GM18507 (cell line): Measurements from ENCODE around the gene SGMS1.

Experiments used
- DNase-seq: peaks from one replicate; pipeline ENCODE4 v3.0.0; 2011; ENCODE audit warnings: low read depth; ENCODE audit not compliant: insufficient read length; ENCODE audit errors: extremely low spot score
- FAIRE-seq: peaks from 2 replicates; lab custom pipeline; 2011; peaks lifted over from hg19 to GRCh38; lab: Jason Lieb, UNC

SGMS1 gene

DNA sequence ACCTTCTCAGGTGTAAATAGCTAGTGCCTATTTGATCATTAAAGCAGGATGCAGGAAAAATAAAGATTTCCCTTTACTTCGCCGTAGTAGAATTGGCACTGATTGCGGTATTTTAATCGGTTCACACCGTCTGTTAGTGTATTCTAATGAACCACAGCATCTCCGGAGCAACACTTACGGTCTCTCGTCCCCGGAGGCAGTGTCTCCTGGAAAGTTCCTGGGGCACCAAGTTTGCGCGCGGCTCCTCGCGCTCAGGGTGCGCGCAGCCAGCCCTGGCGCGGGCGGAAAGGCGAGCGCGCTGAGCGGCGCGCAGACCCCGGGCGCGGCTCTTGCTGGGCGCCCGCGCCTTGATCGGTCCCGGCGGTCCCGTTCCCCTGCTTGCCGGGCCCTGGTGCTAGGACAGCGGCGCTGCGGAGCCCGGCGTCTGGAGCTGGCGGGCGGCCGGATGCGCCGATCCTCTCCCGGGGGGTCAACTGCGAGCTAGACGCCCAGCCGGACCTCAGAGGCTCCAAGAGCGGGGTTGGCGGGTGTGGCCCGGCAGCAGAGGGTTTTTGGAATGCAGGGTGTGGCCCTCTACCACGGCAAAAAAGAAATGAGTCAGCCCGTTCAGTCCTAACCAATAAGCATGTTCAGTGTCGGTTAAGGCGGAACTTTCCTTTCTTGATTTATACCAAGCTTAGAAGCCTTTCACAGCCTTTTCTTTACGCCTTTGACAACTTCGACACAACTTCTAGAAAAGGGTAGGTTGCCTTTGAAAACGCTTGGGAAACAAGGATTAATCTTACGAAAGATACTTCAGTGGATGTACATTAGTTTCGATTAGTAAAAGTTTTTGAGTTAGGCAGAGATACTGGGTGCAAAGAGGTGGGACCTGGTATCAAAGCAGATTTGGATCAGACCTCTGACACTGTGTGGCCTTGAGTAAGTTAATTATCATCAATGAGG lies 205.6 kb downstream of the SGMS1 start:
- DNase-seq, result no peak
- peak; percentile 93 for FAIRE-seq

DNA sequence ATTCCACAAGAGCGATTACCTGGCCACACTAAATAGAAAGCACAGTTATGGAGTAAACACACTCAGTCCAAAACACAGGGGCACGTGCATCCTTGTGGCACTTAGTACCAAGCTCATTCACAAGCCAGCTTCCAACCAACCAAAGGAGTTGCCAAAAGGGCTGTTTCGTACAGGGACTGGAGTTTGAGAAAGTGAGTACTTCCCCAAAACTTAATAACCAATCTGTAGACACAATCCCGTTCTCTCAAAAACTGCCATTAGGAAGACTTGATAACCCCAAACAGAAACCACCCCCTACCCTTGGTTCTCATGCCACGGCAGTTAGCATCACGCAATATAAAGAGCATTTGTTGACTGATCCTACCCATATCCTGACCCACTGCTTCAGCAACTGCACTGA lies 206.3 kb downstream of the SGMS1 start:
- DNase-seq, result no peak
- FAIRE-seq, result no peak

DNA sequence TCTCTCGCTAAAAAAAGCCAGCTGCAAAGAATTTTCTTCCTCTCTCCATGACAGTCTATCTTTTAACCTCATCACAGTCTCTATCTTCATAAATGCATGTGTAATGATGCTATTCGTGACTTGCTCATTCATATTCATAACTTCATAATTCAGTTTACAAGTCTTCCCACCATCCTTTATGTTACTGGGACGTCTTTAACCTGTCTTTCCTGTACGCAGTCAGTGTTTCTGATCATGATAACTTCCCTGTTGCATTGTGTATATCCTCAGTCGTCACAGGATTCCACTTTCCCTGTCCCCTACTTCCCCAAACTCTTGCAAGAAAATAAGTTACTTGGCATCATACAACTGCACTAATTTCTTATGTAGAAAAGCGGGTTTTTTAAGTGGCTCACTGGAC lies 206.9 kb downstream of the SGMS1 start:
- FAIRE-seq (no peak), DNase-seq (no peak)

DNA sequence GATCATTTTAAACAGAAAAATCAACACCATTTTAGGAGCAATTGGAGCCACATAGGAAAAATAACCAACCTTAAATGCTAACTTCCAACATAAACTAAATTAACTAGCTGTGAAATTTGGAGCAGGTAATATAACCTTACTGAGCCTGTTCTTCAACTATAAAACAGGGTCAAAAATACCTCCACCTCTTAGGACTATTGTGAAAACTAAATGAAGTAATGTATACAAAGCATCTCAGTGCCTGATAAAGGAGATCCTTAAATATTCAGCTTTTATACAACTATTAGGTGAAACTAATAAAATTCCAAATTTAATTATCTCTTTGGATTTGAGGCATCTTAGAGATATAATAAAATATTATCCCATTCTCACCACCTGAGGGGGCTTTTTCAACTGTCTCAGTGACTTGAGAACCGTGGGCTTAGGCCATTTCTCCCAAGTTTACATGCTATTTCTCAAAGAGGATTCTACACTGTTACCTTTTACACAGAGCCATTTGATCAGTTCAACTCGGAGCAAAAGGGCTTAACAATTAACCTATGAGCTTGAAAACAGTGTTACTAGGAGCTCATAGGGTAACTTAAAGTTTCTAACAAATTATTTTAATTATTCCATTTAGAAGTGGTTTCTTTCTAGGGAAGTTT lies 207.5 kb downstream of the SGMS1 start:
- FAIRE-seq (peak; percentile 38), DNase-seq (no peak)

DNA sequence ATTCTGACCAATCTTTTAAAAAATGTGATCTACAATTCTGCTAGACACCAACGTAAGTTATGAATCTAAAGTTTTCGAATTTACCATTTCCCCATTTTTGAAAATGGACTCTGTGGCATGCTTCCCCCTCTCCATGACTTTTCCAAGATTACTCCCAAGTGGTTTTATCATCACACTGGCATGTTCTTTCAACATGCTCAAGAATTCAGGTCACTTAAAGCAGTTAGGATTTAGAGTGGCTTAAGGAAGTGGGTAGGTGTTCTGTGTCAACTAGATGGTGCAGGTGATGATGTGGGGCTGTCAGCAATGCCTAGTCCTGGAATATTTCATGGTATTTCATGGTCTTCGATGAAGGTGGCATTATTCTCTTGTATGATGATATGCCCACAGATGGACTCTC lies 208.5 kb downstream of the SGMS1 start:
- DNase-seq, result no peak
- no peak for FAIRE-seq

DNA sequence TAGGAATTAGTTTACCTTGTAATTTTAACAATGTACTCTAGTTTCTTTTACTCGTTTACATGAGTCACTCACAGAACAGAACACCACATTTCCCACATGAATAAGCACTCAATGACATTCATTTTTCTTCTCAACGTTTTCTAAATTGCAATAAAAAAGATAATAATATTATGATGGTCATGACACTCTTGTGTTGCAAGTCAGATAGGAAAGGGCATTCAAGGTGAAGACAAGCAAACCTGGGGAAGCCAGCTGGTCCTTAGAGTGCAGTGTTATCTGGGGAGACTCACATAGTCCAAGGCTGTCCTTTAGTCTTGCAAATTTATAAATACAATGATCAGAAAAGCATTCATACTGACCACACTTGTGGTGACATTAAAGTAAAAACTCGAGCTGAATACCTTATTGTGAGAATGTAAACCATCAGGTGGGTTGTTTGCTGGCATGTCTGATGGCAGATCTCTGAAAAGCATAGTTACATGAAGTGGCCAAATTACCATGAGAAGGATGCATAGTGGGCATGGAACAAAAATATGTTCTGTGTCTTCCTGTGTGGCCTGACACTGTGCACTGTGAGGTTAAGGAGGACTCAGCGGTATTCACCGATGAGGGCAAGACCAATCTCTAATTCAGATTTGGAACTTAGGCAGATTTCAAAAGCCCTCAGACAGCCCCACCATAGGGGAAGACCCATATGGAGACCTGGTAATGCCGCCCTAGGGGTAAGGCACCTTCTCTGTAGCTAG lies 213.5 kb downstream of the SGMS1 start:
- DNase-seq (no peak), FAIRE-seq (peak; percentile 68)

DNA sequence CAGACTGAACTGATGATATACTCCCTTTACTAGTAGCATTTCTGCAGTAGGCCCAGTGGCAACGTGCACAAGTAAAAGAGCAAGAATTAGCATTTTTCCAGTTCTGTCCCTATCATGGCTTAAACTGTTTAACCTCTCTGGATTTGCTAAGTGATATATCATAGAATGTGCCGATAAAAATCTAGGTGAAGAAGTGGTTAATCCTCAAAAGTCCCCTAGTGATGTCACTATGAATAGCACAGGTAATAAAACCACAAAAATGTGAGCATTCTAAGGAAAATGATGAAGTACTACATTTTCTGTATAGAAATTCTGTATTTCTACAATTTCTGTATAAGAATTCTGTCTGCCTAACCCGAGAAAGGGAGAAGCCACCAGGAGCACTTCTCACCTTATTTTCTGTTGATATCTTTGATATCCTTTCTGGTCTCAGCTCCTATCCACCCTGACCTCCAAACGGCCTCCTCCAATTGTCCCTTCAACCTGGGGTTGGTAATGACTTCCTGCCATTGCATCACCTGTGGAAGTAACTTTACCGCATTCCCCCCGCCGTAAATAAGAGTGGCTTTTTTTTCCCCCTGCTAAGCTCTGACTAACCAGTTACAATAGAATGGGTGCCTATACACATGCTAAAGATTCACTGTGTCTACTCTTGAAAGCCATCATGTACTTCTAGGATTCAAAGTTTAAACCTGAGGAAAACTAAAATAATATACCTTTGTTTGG lies 216.5 kb downstream of the SGMS1 start:
- DNase-seq (no peak), FAIRE-seq (peak; percentile 49)

DNA sequence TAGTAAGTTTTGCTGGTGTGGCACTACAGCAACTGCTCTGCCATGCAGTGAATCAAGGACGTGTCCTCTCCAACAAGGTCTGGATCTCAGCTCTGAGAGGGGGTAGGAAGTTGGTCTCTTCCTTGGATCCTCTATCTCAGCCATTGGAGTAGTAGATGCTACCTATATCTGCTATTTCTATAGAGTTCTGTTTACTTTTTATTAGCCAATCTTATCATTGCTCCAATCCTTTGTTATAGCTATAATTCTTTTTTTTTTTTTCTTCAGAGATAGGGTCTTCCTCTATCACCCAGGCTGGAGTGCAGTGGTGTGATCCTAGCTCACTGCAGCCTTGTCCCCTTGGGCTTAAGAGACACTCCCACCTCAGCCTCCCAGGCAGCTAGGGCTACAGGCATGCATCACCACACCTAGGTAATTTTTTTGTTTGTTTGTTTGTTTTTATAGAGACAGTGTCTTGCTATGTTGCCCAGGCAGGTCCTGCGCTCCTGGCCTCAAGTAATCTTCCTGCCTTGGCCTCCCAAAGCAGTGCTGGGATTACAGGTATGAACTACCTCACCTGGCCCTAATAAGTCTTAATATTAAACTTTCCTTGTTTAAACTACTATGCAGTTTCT lies 217.2 kb downstream of the SGMS1 start:
- DNase-seq, result no peak
- FAIRE-seq, result no peak

DNA sequence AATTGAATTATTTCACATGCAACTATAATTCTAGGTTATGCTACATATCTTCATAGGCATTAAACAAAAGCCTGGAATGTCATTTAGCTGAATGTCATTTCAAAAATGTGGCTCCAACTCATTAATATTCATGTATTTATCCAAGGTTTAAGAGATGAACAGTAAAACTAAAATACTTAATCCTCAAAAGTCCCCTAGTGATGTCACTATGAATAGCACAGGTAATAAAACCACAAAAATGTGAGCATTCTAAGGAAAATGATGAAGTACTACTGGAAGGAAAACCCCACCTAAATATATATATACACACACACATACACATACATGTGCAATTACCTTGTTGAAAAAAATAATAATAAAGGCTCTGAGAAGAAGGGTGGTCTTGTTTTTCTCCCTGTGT lies 218.0 kb downstream of the SGMS1 start:
- DNase-seq (no peak), FAIRE-seq (no peak)

DNA sequence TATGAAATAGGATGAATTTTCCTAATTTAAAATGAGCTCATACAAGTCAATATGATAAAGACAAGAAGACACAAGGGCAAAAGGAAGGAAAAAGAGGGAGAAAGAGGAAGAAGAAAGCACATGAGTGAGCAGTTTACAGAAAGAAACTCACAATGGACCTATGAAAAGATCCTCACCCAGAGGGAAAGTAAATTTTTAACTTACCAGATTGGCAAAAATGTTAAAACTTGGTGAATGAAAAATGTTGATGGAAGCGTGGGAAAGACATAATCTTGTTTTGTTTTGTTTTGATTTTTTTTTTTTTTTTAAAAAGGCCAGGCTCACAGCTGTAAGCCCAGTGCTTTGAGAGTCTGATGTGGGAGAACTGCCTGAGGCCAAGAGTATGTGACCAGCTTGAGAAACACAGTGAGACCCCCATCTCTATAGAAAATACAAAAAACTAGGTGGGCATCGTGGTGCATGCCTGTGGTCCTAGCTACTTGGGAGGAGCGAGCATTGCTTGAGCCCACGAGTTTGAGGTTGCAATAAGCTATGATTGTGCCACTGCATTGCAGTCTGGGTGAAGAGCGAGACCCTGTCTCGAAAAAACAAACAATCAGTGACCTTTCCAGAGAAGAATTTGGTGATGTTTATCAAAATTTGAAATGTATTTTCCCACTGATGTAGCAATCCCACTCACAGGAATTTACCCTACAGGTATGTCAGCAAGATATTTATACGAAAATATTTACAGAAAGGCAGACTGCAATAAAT lies 219.6 kb downstream of the SGMS1 start:
- peak; percentile 15 for FAIRE-seq
- no peak for DNase-seq

DNA sequence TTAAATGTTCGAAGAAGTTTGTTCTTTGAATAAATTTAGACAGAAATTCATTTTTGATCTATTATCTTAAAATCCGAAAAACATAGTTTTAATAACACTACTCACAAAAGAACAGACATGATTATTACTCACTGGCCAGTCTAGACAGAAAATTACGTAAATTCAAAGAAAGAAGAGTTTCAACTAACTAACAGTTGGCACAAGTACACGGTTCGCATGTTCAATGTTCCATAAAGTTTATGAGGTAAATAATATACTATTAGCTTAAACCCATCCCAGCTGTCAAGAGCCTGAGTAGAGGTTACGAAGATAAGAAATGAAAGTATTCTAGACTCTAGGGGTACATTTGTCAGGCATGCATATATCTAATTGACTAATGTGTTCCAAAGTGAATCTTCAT lies 220.7 kb downstream of the SGMS1 start:
- no peak for FAIRE-seq

DNA sequence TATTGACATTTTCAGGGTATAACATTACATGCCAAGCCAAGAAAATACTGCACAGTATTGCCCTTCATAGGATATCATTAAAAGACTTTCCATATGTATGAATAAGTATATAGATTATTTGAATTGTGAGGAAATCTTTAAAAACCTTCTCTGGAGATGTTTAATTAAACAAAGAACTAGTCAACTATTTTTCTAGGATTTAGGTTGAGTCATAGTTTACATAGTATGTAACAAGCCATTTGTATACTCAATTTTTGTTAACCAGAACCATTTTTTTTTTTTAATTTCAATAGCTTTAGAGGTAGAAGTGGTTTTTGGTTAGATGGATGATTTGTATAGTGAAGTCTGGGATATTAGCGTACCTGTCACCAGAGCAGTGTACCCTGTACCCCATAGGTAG lies 221.3 kb downstream of the SGMS1 start:
- no peak for DNase-seq
- no peak for FAIRE-seq

More for the DNA sequence above, 220.7 kb downstream of the SGMS1 start:
- no peak for DNase-seq

DNA sequence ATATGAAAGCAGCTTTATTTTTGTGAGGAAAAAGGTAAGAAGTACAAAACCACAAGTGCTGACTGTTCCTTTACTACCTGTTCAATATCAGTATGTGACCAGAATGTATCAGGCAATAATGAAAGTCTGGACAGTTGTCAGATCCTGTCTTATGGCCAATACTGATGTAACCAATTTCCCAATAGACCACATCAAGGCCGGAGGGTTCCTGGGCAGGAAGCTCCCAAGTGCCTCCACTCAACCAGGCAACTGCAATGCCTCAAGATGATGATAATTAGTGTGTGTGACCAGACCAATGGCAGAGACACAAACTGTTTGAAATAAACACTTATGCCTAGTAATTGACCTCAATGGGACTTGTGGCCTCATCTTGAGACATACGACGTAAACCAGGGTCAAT lies 223.1 kb downstream of the SGMS1 start:
- no peak for FAIRE-seq
- DNase-seq, result no peak

DNA sequence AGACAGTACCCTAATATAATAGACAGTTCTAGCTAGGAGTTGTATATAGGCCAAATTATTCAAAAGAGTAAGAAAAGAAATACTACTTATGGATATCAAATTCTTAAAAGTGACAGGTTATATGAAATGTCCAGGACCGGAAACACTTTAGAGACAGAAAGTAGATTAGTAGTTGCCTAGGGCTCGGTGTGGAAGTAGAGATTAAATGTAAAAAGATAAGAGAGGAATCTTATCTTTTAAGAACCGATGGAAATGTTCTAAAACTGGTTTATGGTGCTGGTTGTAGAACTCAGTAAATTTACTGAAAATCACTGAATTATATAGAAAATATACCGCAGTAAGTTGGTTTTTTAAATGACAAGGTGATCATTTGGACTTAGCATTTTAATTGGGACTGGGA lies 224.9 kb downstream of the SGMS1 start:
- DNase-seq (no peak), FAIRE-seq (no peak)

DNA sequence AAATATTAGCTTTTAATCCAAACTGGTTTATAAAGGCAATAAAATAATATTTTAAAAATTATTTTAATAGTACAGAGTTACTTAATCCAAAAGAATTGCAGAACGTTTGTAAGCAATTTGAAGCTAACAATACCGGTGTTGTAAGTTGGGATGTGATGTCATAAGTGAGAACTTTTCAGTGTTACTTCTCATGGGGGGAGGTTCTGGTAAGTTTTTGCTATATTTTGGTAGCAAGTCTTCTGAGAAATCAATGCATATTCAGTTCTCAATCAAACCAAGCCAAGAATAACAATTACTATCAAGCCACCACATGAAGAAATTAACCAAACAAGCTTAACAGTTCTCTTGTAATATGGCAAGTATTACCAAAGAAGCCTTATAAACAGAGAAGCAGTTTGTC lies 225.4 kb downstream of the SGMS1 start:
- FAIRE-seq (no peak), DNase-seq (no peak)

DNA sequence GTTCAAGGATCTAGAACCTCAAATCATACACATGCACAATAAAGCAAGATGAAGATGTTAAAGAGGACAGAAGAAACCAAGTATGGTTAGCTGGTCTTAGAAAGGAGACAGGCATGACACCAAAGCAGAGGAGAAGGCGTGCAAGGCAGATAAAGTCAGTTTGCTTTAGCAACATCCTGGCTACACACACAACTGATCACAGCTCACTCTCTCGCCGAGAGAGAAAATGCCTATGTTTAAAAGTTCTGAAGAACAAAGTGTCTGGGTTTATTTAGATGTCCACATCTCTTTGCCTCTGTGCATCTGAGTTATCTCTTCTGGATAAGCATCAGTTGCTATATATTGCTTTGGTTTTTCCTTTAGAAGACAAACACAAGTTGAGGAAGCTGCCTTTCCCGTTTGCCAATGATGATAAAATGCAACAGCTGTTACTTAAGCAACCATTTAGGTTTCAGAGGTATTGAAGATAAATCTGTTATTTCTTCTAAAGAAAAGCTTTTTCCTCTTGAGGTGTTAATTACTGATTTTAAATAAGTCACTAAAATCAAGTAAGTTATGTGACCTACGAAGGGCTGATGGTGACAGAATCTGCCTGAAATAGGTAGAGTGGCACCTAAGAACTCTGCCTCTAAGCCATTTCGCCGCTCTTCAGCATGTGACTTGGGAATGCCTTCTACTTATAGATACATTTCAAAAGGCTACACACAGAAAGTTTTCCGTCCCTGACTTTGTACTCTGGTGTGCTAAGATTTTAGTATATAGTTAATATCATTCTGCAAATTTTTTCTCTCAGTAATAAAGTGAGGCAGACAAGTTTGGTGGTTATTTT lies 226.2 kb downstream of the SGMS1 start:
- FAIRE-seq, result no peak
- no peak for DNase-seq

DNA sequence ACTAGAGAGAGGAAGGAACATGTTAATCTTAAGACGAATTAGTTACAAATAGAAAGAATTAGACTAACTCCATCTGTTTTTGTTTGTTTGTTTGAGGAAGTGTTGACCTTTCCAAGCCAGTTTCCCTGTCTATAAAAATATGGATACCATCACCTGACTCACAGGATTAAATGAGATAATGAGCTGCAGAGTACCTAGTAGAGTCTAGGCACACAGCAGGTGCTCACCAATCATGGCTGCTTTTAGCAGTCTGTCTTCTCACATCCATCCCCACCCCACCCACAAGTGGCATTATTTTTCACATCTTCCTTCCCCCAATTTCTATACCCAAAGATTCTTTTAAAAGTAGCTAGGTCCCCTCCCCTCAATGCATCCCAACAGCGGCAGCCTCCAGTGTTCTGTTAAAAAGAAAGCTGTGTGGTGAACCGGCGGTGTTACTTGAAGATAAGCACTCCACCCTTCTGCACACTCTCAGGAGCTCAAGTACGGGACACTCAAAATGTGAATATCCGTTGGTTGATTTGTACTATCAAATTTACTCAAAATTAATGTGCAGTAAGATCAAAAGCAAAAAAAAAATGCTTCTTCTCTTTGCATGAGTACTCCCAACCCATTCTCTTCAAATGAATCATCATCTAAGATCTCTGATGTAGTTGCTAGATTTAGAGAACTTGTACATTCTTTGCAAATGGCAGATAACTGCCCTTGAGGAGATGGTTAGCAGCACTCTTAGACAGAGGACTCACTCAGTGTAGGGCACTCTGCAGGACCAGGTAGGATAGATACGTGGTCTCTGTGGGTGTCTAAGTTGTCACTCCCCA lies 227.1 kb downstream of the SGMS1 start:
- FAIRE-seq, result peak; percentile 77
- no peak for DNase-seq
